Retinal pigment epithelial cell (primary cell): ENCODE data around the gene MAML3.

ENCODE experiments used
- DNase-seq: peaks from one replicate; pipeline ENCODE4 v3.0.0-alpha.2; 2010; ENCODE audit warnings: low read depth
- H3K4me3 ChIP-seq: 2 replicates; pipeline ENCODE4 v1.5.1; 2011; ENCODE audit warnings: mild to moderate bottlenecking, low read length, control low read depth, moderate library complexity
- TF ChIP-seq, protein P1 (sequence below): conservative IDR thresholded peaks from 2 replicates; pipeline ENCODE4 v1.5.1; 2011; ENCODE audit warnings: low read depth, low read length, control low read depth, inconsistent platforms

MAML3 gene

DNA sequence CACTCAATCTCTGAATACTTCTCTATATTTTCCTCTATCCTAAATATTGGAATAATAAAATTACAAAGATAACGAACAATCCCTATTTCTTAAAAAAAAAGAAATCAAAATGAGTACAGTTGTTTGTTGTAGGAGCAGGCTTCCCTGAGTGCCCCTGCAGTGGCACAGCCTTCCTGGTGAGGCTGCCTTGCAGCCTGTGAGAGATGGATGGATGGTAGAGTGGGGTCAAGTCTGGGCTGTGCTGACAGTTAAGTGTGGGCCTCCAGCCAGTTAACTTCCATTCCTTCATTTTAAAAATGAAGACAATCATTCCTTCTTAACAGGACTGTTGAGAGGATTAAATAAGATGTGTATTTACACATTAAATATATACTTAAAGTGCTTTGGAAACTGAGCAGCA is 351.5 kb downstream of the MAML3 start:
- DNase-seq, result no peak
- TF ChIP-seq, protein P1, sequence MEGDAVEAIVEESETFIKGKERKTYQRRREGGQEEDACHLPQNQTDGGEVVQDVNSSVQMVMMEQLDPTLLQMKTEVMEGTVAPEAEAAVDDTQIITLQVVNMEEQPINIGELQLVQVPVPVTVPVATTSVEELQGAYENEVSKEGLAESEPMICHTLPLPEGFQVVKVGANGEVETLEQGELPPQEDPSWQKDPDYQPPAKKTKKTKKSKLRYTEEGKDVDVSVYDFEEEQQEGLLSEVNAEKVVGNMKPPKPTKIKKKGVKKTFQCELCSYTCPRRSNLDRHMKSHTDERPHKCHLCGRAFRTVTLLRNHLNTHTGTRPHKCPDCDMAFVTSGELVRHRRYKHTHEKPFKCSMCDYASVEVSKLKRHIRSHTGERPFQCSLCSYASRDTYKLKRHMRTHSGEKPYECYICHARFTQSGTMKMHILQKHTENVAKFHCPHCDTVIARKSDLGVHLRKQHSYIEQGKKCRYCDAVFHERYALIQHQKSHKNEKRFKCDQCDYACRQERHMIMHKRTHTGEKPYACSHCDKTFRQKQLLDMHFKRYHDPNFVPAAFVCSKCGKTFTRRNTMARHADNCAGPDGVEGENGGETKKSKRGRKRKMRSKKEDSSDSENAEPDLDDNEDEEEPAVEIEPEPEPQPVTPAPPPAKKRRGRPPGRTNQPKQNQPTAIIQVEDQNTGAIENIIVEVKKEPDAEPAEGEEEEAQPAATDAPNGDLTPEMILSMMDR, result no peak
- H3K4me3 ChIP-seq, result no peak overlapping the region

DNA sequence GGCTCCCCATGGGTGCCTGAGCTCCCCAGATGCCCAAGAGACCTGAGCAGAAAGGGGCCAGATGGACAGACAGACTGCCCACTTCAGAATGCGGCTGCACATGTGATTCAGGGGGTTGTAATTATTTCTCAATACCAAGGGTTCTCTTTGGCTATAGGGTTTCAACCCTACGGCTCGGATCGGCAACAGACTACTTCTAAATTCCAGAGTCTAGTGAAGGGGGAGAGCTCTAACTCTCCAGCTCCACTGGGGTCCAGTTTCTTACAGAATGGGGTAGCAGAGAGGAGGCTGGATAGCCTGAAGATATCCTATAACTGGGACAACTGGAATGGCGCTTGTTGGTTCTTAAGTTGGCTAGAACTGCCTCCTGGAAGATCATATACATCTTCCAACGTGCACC is 352.1 kb downstream of the MAML3 start:
- TF ChIP-seq, protein P1, result no peak
- no peak for DNase-seq
- H3K4me3 ChIP-seq, result no peak overlapping the region

DNA sequence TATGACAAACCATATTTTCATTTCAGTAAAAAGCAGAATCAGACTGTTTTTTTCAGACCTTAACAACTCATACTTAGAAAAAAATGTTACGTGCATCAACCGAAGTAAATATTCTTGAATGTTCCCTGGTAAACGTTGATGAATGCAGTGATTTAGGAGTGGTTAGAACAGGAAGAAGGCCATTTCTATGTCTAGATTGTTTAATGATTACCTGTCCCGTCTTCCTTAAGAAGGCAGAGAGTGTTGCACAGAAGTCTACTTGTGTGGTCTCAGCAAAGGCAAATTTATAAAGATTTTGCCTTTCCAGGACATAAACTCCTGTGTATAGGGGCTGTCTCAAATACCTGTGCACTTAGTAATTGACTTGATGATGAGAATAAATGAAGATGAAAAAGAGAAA is 353.9 kb downstream of the MAML3 start:
- TF ChIP-seq, protein P1, result no peak
- DNase-seq, result no peak
- no peak overlapping the region for H3K4me3 ChIP-seq

DNA sequence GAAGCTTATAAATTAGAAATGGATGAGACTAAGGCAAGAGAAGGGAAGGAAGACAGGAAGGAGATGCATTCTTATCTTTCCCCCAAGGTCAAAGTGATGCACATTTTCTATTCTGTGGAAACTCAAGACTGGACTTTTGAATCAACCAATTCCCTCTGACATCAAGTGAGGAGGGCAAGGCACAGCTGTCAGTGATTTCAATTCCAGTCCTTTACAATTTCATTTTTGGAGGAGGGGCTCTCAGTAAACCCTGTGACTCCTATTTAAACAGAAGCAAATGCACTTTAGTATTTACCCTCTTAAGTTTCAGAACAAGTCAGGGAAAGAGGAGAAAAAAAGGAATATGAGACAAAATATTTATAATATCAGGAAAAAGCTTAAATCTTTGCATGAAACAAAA is 354.4 kb downstream of the MAML3 start:
- no peak overlapping the region for H3K4me3 ChIP-seq
- no peak for DNase-seq
- TF ChIP-seq, protein P1, result no peak

DNA sequence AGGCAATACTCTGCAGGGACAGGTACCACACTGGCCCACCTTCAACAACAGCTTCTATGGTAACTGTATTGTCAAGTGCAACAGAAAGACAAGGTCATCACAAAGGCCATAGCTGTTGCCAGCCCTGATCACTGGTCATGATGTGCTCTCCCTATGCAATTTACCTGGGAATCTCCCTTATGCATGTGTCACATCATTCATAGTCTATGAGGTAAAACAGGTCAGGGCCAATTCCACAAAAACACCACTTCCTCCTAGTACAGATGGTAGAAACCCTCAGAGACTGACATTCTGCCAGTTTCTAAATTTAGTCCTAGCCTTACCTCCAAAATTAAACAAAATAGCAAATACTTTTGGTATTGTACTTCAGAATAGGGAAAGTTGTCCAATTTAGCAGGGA is 355.5 kb downstream of the MAML3 start:
- no peak for DNase-seq
- TF ChIP-seq, protein P1, result no peak

DNA sequence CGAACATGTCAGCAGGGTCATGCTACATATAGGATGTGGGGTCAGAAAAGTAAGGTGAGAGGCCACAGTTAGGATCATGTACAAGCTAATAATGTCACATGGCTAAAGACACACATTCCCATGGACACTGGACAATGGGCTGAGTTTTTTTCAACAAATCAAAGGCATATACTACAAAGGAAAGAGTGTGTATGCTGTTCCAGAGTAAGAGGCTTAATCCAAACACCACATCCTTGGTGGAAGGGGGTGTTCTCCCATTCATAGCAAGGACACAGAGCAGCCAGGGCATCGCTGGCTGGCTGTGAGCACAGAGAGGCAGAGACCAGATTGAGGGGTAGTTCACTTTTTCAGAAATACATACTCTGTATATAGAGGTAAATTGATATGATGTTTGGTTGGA is 356.7 kb downstream of the MAML3 start:
- no peak overlapping the region for H3K4me3 ChIP-seq
- no peak for DNase-seq
- TF ChIP-seq, protein P1, result no peak

More for the DNA sequence above, 355.5 kb downstream of the MAML3 start:
- H3K4me3 ChIP-seq, result no peak overlapping the region

DNA sequence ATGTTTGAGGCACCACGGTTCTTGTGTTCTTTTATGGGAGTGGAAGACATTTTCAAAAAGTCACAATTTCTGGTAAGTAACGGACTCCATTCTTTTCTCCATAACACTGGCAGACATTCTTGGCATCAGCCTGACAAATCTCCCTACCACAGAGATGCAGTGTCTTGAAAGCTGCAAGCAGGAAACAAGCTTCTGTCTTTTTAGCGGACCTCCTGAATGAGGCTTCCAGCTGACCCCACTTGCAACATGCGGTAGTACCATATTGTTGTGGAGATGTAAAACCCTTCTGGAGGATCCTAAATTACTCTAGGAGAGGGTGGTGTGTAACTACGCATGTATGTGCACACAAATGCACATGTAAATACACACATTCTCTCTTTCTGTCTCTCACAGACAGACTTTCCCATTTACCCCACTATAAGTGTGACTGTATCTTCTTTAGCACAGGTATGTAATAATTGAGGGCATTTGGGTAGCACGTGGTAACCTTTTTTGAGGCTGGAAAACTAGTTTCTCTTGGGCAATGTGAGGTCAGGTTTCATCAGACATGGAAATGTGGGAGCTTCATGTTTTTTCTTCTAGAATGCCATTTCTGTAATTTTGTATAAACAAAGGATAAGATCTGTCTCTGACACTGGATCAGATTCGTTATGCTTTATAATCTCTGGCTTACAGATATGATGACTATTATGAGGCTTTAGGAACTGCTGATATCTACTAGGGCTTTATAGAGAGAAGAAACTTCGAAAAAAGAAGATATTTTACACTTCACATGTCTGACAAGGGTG is 358.3 kb downstream of the MAML3 start:
- TF ChIP-seq, protein P1, result no peak
- DNase-seq, result no peak
- H3K4me3 ChIP-seq, result no peak overlapping the region
